NCI-H1694 (cell line): Measurements from ENCODE around the gene SLC26A1.
"Not testable (repeated sequence)": the region's sequence is repeated elsewhere in the genome, so short reads cannot be mapped to it uniquely, and the experiment has no call there.

Experiments
- DNase-seq: peaks from one replicate; lab custom pipeline; 2025; lab: John Stamatoyannopoulos, UW

The SLC26A1 gene

GRCh38 chr4:952881-953573 lies 40.2 kb downstream of the SLC26A1 start:
- no peak for DNase-seq

DNA sequence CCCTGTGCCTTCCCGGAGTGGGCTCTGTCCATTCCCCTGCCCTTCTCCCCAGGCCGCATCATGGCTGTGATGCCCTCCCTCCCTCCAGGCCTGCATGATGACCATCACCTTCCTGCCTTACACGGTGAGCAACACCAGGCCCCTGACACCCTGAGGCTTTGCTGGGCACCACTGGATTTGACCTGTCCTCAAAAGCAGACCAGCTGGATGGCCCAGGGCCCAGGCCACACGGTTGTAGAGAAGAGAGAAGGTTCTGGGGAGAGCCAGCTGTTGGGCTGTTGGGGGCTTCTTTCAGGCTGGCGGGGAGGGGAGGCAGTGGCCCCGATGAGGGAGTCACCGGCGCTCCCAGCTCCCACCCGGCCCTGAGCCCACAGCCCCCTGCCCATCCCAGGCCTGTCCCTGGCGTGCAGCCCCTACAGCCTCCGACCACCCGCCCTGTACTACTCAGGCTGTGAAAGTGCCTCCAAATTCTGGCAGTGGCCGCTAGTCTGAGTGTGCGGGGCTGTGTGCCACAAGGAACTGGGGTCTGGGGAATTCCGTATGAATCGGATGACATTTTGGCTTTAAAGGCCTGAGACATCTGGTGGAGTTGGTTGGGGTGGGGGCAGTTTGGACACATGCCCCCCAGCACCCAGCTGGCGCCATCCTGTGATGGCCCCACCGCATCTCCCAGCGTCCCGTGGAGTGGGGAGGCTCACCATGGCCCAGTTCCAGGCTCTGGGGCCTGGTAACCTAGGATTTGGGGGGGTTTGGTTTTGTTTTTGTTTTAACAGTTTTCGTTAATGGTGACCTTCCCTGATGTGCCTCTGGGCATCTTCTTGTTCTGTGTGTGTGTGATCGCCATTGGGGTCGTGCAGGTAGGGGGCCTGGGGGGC lies 41.4 kb downstream of the SLC26A1 start:
- no peak for DNase-seq

DNA sequence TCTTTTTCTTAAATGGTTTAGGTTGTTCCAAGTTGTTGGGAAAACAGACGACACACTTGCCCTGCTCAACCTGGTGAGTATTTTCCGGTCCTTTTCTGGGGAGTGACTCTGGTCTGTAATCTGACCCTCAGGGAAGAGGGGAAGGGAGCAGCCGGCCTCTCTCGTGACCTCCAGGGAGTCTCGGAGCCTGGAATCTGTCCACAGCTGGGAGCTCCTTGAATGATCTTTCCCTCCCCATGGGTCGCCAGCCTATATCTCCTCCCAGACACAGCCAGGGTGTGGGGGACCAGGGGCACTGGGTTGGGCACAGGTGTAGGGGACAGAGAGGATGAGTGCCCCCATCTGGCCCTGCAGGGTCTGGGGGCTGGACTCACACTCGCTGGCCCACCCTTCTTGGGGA lies 42.0 kb downstream of the SLC26A1 start:
- no peak for DNase-seq

GRCh38 chr4:950136-951020 lies 42.8 kb downstream of the SLC26A1 start:
- no peak for DNase-seq

DNA sequence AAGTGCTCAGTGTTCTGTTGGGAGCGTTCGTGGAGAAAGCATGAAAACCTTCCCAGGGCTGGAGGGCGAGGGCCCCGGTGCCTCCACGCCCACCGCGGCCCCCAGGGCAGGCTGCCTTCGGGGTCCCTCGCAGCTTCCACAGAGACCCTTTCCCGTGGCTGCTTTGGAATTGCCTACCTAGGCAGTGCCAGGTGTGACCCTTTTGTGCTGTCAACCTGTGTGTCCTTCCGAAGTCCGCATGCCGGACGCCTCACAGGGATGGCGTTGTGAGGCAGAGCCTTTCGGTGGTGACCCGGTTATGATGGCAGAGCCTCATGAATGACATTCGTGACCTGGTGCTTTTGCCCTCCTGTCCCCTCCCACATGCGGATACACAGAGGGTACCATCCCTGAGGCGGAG lies 43.5 kb downstream of the SLC26A1 start:
- no peak for DNase-seq

DNA sequence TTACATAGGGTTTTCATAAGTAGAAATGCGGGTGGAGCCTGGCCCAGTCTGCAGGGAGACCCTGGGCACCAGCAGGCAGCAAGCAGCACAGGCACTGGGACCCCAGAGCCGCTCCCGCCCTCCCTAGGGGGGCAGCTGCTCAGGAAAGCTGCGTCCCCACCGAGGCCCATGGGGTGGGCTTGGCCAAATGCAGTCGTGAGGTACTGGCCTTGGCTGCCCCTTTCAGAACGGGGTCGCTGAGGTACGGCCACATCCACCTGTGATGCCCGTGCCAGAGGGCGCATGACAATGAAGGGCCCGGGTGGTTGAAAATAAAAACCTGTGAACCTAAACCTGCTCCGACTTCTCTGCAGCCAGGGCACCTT lies 44.3 kb downstream of the SLC26A1 start:
- no peak for DNase-seq

GRCh38 chr4:948101-948935 lies 44.9 kb downstream of the SLC26A1 start:
- no peak for DNase-seq

DNA sequence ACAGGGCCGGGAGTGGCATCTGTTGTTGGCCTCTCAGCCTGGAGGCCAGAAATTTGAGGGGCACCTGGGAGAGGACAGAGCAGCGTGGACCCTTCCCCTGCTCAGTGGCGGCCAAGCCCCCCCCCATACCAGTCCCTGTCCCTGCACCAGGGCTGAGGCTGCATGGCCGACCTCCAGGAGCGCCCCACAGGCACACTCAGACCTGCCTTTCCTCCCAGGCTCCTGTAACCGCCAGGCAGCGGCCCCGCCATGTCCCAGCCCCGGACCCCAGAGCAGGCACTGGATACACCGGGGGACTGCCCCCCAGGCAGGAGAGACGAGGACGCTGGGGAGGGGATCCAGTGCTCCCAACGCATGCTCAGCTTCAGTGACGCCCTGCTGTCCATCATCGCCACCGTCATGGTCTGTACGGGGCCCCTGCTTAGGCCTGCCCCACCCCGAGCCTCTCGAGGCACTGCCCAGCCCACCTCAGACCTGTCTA lies 45.7 kb downstream of the SLC26A1 start:
- no peak for DNase-seq

- no peak for DNase-seq
Measured at GRCh38 chr4:946517-947471, 46.4 kb downstream of the SLC26A1 start.

DNA sequence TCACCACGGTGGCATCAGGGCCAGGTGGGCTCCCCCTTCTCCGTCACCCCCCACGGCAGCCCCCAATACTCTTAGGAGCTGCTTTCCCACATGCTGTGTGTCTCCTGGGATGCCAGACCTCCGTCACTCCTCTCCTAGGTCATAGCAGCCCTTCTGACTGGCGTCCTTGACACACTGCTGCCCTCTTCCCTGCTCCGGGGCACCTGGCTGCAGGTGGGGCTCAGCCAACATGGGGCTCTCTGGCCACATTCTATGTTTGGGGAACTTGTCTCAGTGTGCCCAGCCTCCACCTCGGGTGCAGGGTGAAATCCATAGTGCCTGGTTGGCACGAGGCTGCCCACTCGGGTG lies 47.1 kb downstream of the SLC26A1 start:
- no peak for DNase-seq

DNA sequence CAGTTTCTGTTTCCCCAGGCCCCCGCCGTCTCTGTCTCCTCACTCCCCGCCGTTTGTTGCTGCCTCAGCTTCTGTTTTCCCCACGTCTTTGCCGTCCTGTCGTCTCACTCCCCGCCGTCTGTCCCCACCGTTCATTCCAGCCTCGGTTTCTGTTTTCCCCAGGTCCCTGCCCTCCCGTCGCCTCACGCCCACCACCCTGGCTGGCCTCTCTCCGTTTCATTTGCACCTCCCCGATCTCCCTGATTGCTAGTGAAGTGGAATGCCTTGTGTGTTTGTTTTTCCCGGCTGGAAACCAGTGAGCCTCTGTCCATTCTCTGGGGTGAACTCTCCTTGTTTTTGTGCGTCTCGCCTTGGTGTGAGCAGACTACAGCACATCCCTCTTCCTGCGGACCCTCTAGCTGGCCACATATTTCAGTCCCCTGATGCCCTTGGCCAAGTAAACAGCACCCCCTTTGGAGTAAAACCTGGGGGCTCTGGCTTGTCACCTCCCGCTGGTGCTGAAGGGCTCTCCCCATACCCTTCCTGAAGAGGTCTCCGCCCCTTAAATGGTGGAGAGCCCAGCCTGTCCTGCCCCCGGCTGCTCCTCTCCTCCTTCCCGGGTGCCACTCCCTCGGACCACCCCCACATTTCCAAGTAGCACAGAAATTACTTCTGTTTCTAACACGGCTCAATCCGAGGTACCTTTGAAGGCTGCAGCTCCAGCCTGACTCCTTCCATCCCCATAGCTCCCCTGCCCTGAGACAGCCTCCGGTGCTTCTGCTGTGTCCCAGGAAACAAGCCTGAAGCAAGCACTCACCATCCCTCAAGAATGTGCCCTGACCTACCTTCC lies 47.7 kb downstream of the SLC26A1 start:
- no peak for DNase-seq

DNA sequence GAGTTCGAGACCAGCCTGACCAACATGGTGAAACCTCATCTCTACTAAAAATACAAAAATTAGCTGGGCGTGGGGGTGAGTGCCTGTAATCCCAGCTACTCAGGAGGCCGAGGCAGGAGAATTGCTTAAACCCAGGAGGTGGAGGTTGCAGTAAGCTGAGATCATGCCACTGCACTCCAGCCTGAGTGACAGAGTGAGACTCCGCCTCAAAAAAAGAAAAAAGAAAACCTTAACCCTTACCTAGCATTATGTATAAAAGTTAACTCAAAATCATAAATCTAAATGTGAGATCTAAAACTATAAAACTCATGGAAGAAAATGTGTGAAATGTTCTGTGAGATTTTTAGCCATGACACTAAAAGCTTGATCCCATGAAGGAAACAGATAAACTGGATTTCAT lies 53.7 kb downstream of the SLC26A1 start:
- DNase-seq, result not testable (repeated sequence)
